HG03558 (cell line): ENCODE results near the gene TRMT61B.

Experiments used
- ATAC-seq: cut with Tn5 transposase; IDR thresholded peaks from one replicate; pipeline ENCODE4 v1.9.1; 2021; ENCODE audit warnings: moderate number of reproducible peaks; ENCODE audit not compliant: unreplicated experiment; ENCODE audit errors: extremely low read depth

The TRMT61B gene

GRCh38 chr2:28870146-28870891 is at the start of gene TRMT61B:
TSS of gene TRMT61B (minus strand) at chr2:28870309. CDS start at chr2:28870277, 32 bp downstream.
- ATAC-seq: peak; percentile 83

GRCh38 chr2:28915939-28916338 is 45.8 kb upstream of the TRMT61B start:
- ATAC-seq: no peak

- no peak for ATAC-seq
Measured at GRCh38 chr2:28909655-28910353, 39.7 kb upstream of the TRMT61B start.

- ATAC-seq: no peak
Measured at GRCh38 chr2:28908172-28908571, 38.1 kb upstream of the TRMT61B start.

GRCh38 chr2:28906821-28907220 is 36.7 kb upstream of the TRMT61B start:
- ATAC-seq: no peak

- ATAC-seq: no peak
Measured at GRCh38 chr2:28906376-28906775, 36.3 kb upstream of the TRMT61B start.

GRCh38 chr2:28905533-28905932 is 35.4 kb upstream of the TRMT61B start:
- ATAC-seq: no peak

- no peak for ATAC-seq
Measured at GRCh38 chr2:28904802-28905457, 34.8 kb upstream of the TRMT61B start.

GRCh38 chr2:28904295-28904694 is 34.2 kb upstream of the TRMT61B start:
- ATAC-seq: no peak

GRCh38 chr2:28902584-28902983 is 32.5 kb upstream of the TRMT61B start:
- no peak for ATAC-seq

- no peak for ATAC-seq
Measured at GRCh38 chr2:28901841-28902240, 31.7 kb upstream of the TRMT61B start.

- no peak for ATAC-seq
Measured at GRCh38 chr2:28901202-28901601, 31.1 kb upstream of the TRMT61B start.

GRCh38 chr2:28898048-28898447 is 27.9 kb upstream of the TRMT61B start:
- no peak for ATAC-seq

GRCh38 chr2:28896906-28897305 is 26.8 kb upstream of the TRMT61B start:
- no peak for ATAC-seq

- no peak for ATAC-seq
Measured at GRCh38 chr2:28895189-28895893, 25.2 kb upstream of the TRMT61B start.

GRCh38 chr2:28894470-28895188 is 24.5 kb upstream of the TRMT61B start, which contains the start of gene WDR43:
TSS of gene WDR43 (plus strand) at chr2:28894667. CDS start at chr2:28894699, 32 bp downstream.
- ATAC-seq: peak; percentile 81

GRCh38 chr2:28893488-28893887 is 23.4 kb upstream of the TRMT61B start:
- no peak for ATAC-seq

- ATAC-seq: no peak
Measured at GRCh38 chr2:28880193-28880592, 10.1 kb upstream of the TRMT61B start.

GRCh38 chr2:28871620-28872019 is 1.5 kb upstream of the TRMT61B start:
- ATAC-seq: no peak
